Lower leg skin (tissue), 4 donors: ENCODE results near the gene CALB2. TPM values are rescaled to one million over a fixed set of nuclear protein-coding genes. Genes with fewer than 3 reads are reported as not detected.

Source experiments
- DNase-seq, 2 donors: peaks; one replicate each; pipeline ENCODE4 v3.0.0-alpha.2; 2019; ENCODE audit warnings: low spot score in 2 of 2
- H3K4me3 ChIP-seq: fragments of 200-600 bp; sonication (generic); 2 replicates; pipeline ENCODE4 v1.5.1; 2017; ENCODE audit warnings: mild to moderate bottlenecking, low read depth; ENCODE audit not compliant: poor library complexity, severe bottlenecking
- POLR2A ChIP-seq, 2 donors: fragments of 450-650 bp; IDR thresholded peaks; one replicate each; pipeline ENCODE4 v1.6.1; 2016 to 2017; ENCODE audit warnings: antibody characterized with exemption in 2 of 2, mild to moderate bottlenecking in 1 of 2, moderate library complexity in 1 of 2
- WGBS, 2 donors: methylation state at CpG; one replicate each; pipeline ENCODE4 v1.1.5; 2018; 5-methylcytosine and 5-hydroxymethylcytosine counted together
- intact Hi-C: fragments of 100-400 bp; cut with DNase I; formaldehyde crosslinking; loops from one replicate; pipeline ENCODE4 v1.15.0; 2023; ENCODE audit warnings: low total_unique reads
- total RNA-seq, 4 donors: library from RNA; depleted of rRNA; stranded (reverse); fragments of >200 nt; gene quantifications; one replicate each; pipeline ENCODE4 v1.1.0, GENCODE V29; 2016
- TF ChIP-seq, protein P1 (sequence below), 3 donors: fragments of 450-650 bp; IDR thresholded peaks; one replicate each; pipeline ENCODE4 v1.5.1; 2016; ENCODE audit warnings: antibody characterized with exemption in 3 of 3, mild to moderate bottlenecking in 3 of 3, moderate library complexity in 2 of 3

The CALB2 gene
- total RNA-seq, 4 donors from 2014 or later, result 3.8 to 5.1 (median 4.1) TPM; not detected in 1

DNA sequence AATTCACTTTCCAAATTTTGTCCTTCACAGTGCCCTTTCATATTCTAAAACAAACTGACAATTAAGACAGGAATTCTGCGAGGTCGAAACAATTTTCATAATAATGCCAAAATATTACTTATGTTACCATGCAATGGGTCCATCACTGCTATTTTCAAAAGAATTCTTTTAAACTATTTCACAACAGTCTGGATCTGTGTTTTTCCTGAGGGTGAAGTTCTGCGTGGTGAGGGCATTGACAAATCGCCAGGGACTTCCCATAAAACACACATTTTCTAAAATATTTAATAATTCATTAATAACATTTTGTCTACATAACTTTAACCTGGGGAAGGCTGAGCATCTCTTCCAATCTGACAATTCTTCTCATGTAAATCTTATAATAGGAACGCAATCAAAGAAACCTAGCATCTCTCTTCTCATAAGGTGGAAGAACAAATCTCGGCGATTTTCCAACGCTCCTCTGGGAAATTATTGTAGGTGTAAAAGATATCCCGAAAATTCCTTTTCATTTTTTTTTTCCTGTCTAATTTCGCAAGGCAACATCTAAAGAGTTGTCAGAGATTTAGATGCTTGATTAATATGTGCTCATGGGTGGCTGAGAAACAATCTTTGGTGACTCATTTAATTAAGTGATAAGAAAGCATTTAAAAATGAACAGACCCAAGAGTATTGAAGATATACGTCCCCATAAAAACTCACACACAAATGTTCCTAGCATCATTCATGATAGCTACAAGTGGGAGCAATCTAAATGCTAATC lies 41.5 kb downstream of the CALB2 start:
- TF ChIP-seq, protein P1, sequence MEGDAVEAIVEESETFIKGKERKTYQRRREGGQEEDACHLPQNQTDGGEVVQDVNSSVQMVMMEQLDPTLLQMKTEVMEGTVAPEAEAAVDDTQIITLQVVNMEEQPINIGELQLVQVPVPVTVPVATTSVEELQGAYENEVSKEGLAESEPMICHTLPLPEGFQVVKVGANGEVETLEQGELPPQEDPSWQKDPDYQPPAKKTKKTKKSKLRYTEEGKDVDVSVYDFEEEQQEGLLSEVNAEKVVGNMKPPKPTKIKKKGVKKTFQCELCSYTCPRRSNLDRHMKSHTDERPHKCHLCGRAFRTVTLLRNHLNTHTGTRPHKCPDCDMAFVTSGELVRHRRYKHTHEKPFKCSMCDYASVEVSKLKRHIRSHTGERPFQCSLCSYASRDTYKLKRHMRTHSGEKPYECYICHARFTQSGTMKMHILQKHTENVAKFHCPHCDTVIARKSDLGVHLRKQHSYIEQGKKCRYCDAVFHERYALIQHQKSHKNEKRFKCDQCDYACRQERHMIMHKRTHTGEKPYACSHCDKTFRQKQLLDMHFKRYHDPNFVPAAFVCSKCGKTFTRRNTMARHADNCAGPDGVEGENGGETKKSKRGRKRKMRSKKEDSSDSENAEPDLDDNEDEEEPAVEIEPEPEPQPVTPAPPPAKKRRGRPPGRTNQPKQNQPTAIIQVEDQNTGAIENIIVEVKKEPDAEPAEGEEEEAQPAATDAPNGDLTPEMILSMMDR (IDR thresholded peaks at IDR 0.05), result no peak
- TF ChIP-seq POLR2A (IDR thresholded peaks at IDR 0.05), result no peak
- WGBS, 2 donors, result 58 to 63% methylated on average over 11 of the region's 11 CpGs

DNA sequence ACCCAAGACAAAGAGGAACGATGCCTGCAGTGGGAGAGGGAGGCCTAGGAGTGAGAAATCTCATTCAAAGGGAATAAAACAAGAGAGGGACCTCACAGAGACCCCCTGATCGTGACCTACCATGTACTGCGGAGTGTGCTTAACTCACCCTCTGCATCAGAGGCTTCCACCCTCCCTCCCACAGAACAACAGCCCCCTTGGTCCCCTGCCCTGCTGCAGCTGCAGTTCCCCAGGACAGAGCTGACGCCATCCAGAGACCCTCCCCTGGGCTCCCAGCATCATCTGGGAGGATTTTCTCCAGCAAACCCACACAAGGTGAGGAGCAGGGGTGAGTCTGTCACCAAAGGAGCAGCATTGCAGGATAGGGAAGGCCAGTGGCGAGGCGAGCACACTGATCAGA lies 43.5 kb downstream of the CALB2 start:
- DNase-seq, result no peak
- intact Hi-C loops, result no loop called here
- H3K4me3 ChIP-seq, result no peak overlapping the region
- TF ChIP-seq, protein P1 (IDR thresholded peaks at IDR 0.05), result no peak
- TF ChIP-seq POLR2A (IDR thresholded peaks at IDR 0.05), result no peak
- WGBS, 2 donors, result 69 to 72% methylated on average over 6 of the region's 6 CpGs

More for the DNA sequence above, 41.5 kb downstream of the CALB2 start:
- H3K4me3 ChIP-seq, result no peak overlapping the region
- intact Hi-C loops, result no loop called here
- no peak for DNase-seq

DNA sequence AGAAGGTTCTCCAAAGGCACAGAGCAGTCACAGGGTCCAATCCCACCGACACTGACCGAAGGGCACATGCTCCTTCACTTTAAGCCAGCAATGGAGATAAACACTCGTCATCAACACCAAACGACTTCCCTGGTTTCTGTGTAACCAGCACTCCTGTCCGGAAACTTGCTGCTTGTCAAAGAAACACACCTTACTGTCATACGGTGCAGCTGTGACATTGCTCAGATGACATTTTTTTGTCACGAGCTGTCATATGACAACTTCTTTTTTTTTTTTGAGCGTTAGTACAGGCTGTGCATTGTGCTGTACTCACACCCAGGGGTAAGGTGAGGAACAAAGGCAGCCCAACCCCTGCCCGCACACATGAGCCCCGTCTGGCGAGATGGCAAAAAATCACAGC lies 44.2 kb downstream of the CALB2 start:
- TF ChIP-seq, protein P1 (IDR thresholded peaks at IDR 0.05), result no peak
- no peak for TF ChIP-seq POLR2A (IDR thresholded peaks at IDR 0.05)
- WGBS, 2 donors, result 81% methylated on average over 11 of the region's 11 CpGs
- no peak overlapping the region for H3K4me3 ChIP-seq
- intact Hi-C loops, result no loop called here
- DNase-seq, result no peak

DNA sequence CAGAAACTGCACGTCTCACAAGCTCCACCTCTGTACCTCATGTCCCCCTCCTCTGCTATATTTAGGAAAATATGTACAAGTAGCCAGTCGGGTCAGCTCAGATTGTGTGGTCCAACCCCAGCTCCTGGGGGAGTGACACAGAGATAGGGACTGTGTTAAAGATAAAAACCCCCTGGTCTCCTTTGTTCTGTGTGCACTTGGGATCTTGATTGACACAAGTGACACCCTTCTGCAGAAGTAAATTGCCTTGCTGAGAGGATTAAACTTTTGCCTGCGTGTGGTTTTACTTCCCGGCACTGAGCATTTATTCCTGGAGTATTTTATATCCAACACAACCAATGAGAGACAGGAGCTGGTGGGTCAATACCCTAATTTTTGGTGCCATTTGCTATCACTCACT lies 45.8 kb downstream of the CALB2 start:
- intact Hi-C loops, result no loop called here
- no peak overlapping the region for H3K4me3 ChIP-seq
- no peak for TF ChIP-seq POLR2A (IDR thresholded peaks at IDR 0.05)
- TF ChIP-seq, protein P1 (IDR thresholded peaks at IDR 0.05), result no peak
- 77 to 83% methylated on average over 4 of the region's 4 CpGs for WGBS, 2 donors
- DNase-seq, result no peak

DNA sequence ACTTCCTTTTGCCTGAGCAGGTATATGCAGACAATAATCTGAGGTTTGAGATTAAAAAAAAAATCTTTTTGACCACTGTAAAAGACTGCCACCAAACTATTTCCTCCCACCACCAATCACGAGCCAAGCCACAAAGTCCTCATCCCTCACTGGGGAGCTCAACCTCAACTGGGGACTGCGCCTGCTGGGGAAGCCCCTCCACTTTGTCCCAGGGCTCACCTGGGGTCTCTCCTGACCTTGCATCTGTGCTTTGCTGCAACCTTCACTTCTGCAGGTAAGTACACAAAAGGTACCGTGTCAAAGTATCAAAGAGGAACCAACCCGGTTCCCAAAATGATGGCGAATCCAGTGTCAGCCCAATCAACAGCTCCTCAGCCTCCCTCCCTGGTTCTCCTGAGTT lies 47.8 kb downstream of the CALB2 start:
- TF ChIP-seq, protein P1 (IDR thresholded peaks at IDR 0.05), result no peak
- TF ChIP-seq POLR2A (IDR thresholded peaks at IDR 0.05), result no peak
- WGBS, 2 donors, result 83 to 90% methylated on average over 5 of the region's 5 CpGs
- H3K4me3 ChIP-seq, result no peak overlapping the region
- no peak for DNase-seq
- intact Hi-C loops, result loop anchor here (1.0 kb wide), 1 partner anchor 26 kb away; no protein-coding TSS in a partner anchor
